B cell (primary cell): ENCODE measurements around the gene SULT2B1.

Experiments used
- CTCF ChIP-seq: fragments of 200-600 bp; IDR thresholded peaks from one replicate; pipeline ENCODE4 v1.8.0; 2022; ENCODE audit warnings: antibody characterized with exemption, mild to moderate bottlenecking
- EZH2 ChIP-seq: IDR thresholded peaks from 2 replicates; pipeline ENCODE4 v1.6.1; 2012; ENCODE audit warnings: borderline replicate concordance, low read depth, mild to moderate bottlenecking, moderate library complexity, low read length; ENCODE audit not compliant: insufficient read depth, poor library complexity, severe bottlenecking

GRCh38 chr19:48587387-48587786 lies 35.4 kb downstream of the SULT2B1 start:
- TF ChIP-seq CTCF: no peak
- TF ChIP-seq EZH2: no peak
